Panc1 (cell line): ENCODE measurements around the gene TBCB.

Experiments used
- POLR2AphosphoS5 ChIP-seq: IDR thresholded peaks from 2 replicates; pipeline ENCODE4 v1.6.1; 2012; ENCODE audit warnings: mild to moderate bottlenecking, low read depth, low read length, moderate library complexity
- TCF7L2 ChIP-seq: IDR thresholded peaks from 2 replicates; pipeline ENCODE4 v1.6.1; 2011; ENCODE audit warnings: mild to moderate bottlenecking, low read depth, low read length, inconsistent platforms
- TF ChIP-seq, protein P1 (sequence below): fragments of 450-650 bp; IDR thresholded peaks from 2 replicates; pipeline ENCODE4 v1.5.1; 2017; ENCODE audit warnings: mild to moderate bottlenecking

- TF ChIP-seq, protein P1, sequence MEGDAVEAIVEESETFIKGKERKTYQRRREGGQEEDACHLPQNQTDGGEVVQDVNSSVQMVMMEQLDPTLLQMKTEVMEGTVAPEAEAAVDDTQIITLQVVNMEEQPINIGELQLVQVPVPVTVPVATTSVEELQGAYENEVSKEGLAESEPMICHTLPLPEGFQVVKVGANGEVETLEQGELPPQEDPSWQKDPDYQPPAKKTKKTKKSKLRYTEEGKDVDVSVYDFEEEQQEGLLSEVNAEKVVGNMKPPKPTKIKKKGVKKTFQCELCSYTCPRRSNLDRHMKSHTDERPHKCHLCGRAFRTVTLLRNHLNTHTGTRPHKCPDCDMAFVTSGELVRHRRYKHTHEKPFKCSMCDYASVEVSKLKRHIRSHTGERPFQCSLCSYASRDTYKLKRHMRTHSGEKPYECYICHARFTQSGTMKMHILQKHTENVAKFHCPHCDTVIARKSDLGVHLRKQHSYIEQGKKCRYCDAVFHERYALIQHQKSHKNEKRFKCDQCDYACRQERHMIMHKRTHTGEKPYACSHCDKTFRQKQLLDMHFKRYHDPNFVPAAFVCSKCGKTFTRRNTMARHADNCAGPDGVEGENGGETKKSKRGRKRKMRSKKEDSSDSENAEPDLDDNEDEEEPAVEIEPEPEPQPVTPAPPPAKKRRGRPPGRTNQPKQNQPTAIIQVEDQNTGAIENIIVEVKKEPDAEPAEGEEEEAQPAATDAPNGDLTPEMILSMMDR = no peak
- TF ChIP-seq POLR2AphosphoS5 (no peak), TCF7L2 (no peak)
Measured at GRCh38 chr19:36113894-36114720, 1.2 kb upstream of the TBCB start.
